IPS-20b (cell line): ENCODE data around the gene PDE7B.

Source experiments
- H3K27ac ChIP-seq: one replicate; pipeline ENCODE4 v1.5.1; 2013; ENCODE audit warnings: low read length
- H3K27me3 ChIP-seq: 2 replicates; pipeline ENCODE4 v1.6.1; 2013; ENCODE audit warnings: mild to moderate bottlenecking, low read length, inconsistent platforms; ENCODE audit not compliant: insufficient read depth
- H3K36me3 ChIP-seq: 2 replicates; pipeline ENCODE4 v1.6.1; 2013; ENCODE audit warnings: low read depth, mild to moderate bottlenecking, inconsistent platforms, low read length, moderate library complexity; ENCODE audit not compliant: insufficient read depth
- H3K4me1 ChIP-seq: 2 replicates; pipeline ENCODE4 v1.6.1; 2013; ENCODE audit warnings: mild to moderate bottlenecking, control low read depth, inconsistent platforms, low read length, moderate library complexity; ENCODE audit not compliant: insufficient read depth
- H3K4me3 ChIP-seq: 2 replicates; pipeline ENCODE4 v1.5.1; 2013; ENCODE audit warnings: mild to moderate bottlenecking, low read length, inconsistent platforms
- H3K9ac ChIP-seq: 2 replicates; pipeline ENCODE4 v1.6.1; 2013; ENCODE audit warnings: low read depth, mild to moderate bottlenecking, inconsistent platforms, low read length, moderate library complexity
- H3K9me3 ChIP-seq: 2 replicates; pipeline ENCODE4 v1.6.1; 2013; ENCODE audit warnings: mild to moderate bottlenecking, low read depth, low read length, inconsistent platforms; ENCODE audit not compliant: insufficient read depth

PDE7B gene

DNA sequence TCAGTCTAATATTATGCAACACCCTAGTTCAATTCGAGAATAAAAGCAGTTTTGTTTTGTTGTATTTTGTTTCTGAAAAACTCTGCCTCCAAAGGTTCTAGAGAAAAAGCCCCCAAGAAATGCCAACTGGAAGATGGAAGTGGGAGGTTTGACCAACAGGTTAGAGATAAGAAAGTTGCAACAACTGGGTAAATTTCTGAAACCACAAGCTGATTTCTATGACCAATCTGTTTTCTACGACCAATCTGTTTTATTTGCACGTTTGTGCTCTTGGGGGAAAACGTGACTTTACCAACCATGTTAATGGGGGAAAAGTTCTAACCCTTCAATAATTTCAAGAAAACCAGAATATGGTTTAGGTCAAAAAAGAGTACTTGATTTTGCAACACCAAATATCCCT, 173.2 kb downstream of the PDE7B start:
- Histone ChIP-seq H3K4me1 (no peaks in the 10 kb centered on the region), H3K9me3 (no peaks in the 10 kb centered on the region), H3K27ac (no peak overlapping the region), H3K36me3 (no peaks in the 10 kb centered on the region), H3K4me3 (no peak overlapping the region), H3K9ac (no peak overlapping the region), H3K27me3 (no peaks in the 10 kb centered on the region)

DNA sequence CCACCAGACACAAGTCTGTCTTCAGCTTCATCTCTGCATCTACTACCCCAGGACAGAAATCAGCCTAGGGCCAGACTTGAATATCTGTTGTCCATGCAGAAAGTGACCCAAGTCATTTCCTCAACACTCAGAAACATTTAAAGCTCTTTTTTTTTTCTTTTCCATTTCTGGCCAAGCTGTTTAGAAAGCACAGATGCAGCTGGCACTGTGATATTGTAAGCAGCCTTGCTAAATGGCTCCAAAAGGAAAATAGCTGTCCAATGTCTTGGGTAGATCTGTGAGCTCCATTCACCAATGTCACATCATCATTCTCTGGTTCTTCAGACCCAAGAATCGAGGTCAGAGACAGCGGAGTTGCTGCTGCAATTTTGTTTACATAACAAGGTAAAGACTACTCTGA, 174.2 kb downstream of the PDE7B start:
- Histone ChIP-seq H3K27ac (no peak overlapping the region), H3K4me3 (no peak overlapping the region), H3K4me1 (no peaks in the 10 kb centered on the region), H3K9me3 (no peaks in the 10 kb centered on the region), H3K9ac (no peak overlapping the region), H3K27me3 (no peaks in the 10 kb centered on the region), H3K36me3 (no peaks in the 10 kb centered on the region)

DNA sequence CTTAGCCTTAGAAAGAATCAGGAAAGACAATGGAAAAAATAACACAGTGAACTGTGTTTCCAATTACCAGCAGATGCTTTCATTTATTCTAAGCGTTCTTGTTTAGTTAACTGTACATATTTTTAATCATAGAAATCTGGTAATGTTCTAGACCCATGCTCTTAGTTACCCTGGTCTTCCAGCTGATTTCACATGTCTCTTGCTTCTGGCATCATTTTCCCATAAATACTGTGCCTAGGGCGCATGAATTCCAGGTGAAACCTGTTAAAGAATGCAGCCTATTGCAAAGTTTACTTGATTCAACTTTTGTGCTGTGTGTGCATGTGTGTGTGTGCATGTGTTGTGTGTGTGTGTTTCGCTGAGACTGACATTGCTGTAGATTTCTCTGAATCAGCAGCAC, 178.6 kb downstream of the PDE7B start:
- Histone ChIP-seq H3K4me3 (no peak overlapping the region), H3K27ac (no peak overlapping the region), H3K9me3 (no peaks in the 10 kb centered on the region), H3K4me1 (no peaks in the 10 kb centered on the region), H3K36me3 (no peaks in the 10 kb centered on the region), H3K9ac (no peak overlapping the region), H3K27me3 (no peaks in the 10 kb centered on the region)

DNA sequence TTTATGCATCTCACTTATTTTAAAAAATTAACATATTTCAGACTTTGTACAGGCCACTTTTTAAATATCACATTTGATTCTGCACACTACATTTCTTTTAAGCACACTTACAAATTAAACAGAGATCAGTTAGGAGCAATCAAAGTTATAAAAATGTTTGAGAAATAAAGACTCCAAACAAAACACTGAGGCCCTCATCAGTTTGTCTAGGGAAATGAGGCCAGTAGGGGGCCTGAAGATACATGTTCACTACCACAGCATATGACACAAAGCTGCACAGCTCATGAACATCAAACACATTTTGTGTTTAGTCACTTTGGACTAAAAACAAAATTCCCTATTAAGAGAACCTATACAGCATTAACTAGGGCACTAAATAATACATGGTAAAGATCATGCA, 180.5 kb downstream of the PDE7B start:
- H3K9me3 ChIP-seq, result no peaks in the 10 kb centered on the region
- H3K36me3 ChIP-seq, result no peaks in the 10 kb centered on the region
- no peaks in the 10 kb centered on the region for H3K27me3 ChIP-seq
- H3K4me1 ChIP-seq, result peaks cover 5% of the 10 kb centered on the region; the same call in 1 of the 2 replicates
- no peak overlapping the region for H3K4me3 ChIP-seq
- H3K27ac ChIP-seq, result no peak overlapping the region
- H3K9ac ChIP-seq, result no peak overlapping the region

DNA sequence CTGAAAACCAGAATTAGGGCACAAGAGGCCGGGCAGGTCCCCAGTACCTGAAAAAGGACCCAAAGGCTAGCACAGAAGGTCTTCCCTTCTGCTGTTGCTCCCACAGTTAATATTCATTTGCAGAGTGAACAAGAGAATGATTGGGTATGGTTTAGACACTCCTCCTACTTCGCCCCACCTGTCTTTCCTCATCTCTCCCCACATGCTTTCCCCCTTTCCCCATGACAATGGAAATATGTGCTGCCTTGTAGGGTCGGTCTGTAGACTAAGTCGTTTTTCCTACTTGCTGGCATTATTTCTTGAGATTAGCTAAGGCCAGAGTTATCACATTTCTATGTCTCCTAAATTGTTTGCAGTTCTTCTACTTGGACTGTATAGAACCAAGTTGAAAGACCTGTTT, 181.9 kb downstream of the PDE7B start:
- no peak overlapping the region for H3K4me3 ChIP-seq
- no peaks in the 10 kb centered on the region for H3K9me3 ChIP-seq
- no peaks in the 10 kb centered on the region for H3K36me3 ChIP-seq
- no peak overlapping the region for H3K9ac ChIP-seq
- no peak overlapping the region for H3K27ac ChIP-seq
- H3K4me1 ChIP-seq, result peaks cover 6% of the 10 kb centered on the region; the same call in 1 of the 2 replicates
- H3K27me3 ChIP-seq, result no peaks in the 10 kb centered on the region

DNA sequence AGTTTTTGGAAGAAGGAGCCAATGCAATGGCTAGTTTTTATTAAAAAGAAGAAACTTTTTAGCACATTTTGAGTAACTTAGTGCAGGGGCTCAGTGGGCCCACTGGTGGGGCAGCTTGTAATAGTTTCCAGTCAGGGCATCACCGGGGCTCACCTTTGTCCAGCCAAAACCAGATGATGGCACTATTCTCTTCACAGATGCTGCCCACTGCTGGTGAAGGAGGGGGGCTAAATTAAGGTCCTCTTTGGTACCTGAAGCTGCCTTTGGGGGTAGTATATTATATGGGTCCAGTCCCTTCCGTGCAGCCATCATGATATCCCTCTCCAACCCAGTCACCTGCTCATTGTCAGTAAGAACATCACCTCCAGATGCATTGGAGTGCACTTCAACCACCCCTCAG, 182.9 kb downstream of the PDE7B start:
- H3K4me3 ChIP-seq, result no peak overlapping the region
- H3K9me3 ChIP-seq, result no peaks in the 10 kb centered on the region
- no peaks in the 10 kb centered on the region for H3K36me3 ChIP-seq
- H3K27me3 ChIP-seq, result no peaks in the 10 kb centered on the region
- no peak overlapping the region for H3K27ac ChIP-seq
- H3K4me1 ChIP-seq, result peaks cover 6% of the 10 kb centered on the region; the same call in 1 of the 2 replicates
- H3K9ac ChIP-seq, result no peak overlapping the region

DNA sequence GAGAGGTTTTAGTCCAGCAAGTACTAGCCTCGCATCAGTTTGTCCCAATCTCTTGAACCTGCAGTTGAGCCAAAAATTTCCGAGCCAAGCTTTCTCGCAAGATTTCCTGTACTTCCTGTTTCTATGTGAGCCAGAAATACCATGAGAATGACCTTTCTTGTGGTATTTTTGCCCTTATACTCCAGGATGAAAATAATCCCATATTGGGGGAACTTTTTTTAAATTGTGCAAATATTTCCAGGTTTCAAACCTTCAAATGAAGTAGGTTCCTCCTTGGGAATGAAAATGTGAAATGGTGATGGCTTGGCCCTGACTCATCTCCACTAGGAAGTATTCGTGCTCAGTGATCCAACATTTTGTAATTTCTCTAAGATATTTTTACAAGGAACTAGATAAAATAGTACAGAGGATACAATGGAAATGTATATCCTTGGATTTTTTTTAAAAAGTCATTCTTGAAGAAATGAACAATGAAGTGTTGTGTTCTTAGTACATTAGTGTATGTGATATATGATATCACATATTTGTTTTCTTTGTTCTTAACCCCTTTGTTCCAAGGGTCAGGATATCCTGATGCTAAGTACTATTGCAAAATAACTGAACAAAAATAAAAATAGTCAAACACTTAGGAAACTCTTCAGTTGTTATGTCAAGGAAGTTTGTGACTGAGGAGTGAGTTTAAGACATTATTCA, 184.0 kb downstream of the PDE7B start:
- Histone ChIP-seq H3K9ac (no peak overlapping the region), H3K9me3 (no peaks in the 10 kb centered on the region), H3K36me3 (no peaks in the 10 kb centered on the region), H3K27me3 (no peaks in the 10 kb centered on the region), H3K27ac (no peak overlapping the region), H3K4me1 (peaks cover 6% of the 10 kb centered on the region; the same call in 1 of the 2 replicates), H3K4me3 (no peak overlapping the region)

DNA sequence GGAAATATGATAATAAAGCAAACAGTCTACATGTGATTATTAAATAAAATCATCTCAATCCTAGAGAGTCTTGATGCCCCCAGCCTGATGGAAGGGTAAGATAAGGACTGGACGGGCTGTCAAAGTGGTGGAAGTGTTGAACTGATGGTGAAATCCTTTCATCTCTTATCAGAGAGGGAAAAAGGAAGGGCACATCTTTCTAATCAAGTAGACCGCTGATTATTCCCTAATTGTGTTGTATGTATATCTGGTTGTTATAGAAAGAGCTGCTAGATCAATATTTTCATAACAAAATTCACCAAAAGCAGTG, 184.5 kb downstream of the PDE7B start:
- Histone ChIP-seq H3K27me3 (no peaks in the 10 kb centered on the region), H3K4me3 (no peak overlapping the region), H3K9ac (no peak overlapping the region), H3K36me3 (no peaks in the 10 kb centered on the region), H3K27ac (no peak overlapping the region), H3K4me1 (peaks cover 6% of the 10 kb centered on the region; the same call in 1 of the 2 replicates), H3K9me3 (no peaks in the 10 kb centered on the region)

DNA sequence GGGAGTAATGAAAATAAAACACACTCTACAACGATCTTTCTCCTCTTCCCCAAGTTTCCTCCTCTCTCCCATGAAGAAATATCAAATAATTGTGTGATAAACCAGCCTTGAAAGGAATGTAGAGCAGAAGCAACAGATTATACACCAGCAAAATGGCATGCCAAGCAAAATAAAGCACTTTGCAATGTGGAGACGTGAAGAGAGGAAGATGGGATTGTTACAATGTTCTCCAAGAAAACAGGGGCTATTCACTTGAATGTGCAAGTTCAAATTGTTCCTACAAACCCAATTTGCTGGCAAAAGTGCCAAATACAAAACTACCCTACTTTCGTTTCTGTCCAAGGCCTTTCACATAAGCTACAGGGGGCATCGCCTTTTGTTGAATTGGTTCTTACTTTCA, 185.1 kb downstream of the PDE7B start:
- peaks cover 6% of the 10 kb centered on the region; the same call in 1 of the 2 replicates for H3K4me1 ChIP-seq
- no peaks in the 10 kb centered on the region for H3K9me3 ChIP-seq
- no peak overlapping the region for H3K4me3 ChIP-seq
- H3K27me3 ChIP-seq, result no peaks in the 10 kb centered on the region
- no peaks in the 10 kb centered on the region for H3K36me3 ChIP-seq
- H3K27ac ChIP-seq, result no peak overlapping the region
- H3K9ac ChIP-seq, result no peak overlapping the region

DNA sequence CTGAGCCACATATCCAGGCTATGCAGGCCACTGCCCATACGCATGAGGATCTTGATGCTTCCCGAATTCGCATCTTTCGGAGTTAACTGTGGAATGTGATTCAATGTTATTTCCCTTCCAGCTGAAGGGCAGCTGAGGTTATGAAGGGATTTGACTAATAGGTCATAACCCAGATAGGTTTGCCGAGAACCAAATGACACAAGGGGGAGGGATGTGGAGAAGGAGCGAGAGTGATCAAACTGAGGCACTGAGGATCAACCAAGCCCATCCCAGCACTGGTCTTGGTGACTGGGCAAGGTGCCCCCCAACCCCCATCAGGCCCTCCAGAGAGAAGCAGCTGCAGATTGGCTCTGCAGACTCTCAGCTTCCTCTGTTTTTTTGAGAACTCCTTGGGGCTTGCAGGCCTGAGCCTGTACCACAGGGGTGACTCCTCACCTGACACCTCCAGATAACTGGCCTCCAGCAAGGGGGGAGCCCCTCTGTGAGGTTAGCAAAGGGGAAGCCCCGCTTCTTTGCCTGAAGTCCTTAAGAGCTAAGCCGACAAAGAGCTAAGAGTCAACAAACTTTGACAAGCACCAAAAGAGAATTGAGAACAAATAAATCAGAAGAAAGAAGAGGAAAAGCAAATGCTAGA, 185.9 kb downstream of the PDE7B start:
- H3K4me3 ChIP-seq, result no peak overlapping the region
- H3K9ac ChIP-seq, result no peak overlapping the region
- H3K27ac ChIP-seq, result no peak overlapping the region
- peaks cover 6% of the 10 kb centered on the region; the same call in 1 of the 2 replicates for H3K4me1 ChIP-seq
- no peaks in the 10 kb centered on the region for H3K27me3 ChIP-seq
- no peaks in the 10 kb centered on the region for H3K9me3 ChIP-seq
- H3K36me3 ChIP-seq, result no peaks in the 10 kb centered on the region

DNA sequence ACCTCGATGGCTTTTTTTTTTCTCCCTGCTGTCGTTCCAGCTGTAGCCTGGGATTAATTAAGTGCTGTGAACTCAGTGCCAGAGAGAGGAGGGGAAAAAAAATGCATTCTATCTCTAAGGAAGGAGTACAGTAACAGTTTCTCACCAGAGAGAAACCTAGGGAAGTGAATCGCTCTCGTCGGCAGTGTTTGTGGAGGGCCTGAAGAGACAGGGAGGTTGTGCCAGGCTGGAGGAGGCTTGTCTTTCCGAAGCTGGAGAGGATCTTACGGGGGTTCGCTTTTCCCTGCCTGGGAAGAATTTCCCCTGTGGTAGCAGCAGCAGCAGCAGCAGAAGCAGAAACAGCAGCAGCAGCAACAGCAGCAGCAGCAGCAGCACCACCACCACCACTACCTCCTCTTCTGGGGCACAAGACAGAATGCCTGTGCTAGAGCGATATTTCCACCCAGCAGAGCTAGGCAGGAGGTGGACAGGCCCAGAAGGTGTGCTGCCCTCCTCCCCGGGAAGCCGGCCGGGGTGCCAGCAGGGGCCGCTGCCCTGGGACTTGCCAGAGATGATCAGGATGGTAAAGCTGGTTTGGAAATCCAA, 186.5 kb downstream of the PDE7B start:
- H3K27ac ChIP-seq, result no peak overlapping the region
- H3K9ac ChIP-seq, result no peak overlapping the region

DNA sequence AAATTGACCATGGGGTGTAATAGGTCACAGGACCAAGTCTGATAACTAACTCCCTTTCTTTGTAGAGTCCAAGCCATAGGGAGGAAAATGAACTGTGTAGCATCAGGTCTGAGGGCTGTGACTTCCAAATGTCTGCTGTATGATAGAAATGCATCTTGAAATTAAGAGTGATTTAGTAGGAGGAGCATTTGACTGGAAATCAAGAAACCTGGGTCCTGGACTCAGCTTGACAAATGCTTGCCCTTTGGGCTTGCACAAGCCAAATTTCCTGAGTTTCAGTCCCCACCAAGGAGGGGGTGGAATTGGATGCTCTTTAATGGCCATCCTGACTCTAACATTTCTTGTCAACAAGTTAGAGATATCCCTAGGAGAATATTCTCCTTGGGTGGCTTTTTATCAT, 187.0 kb downstream of the PDE7B start:
- Histone ChIP-seq H3K27ac (no peak overlapping the region), H3K9ac (no peak overlapping the region), H3K9me3 (no peaks in the 10 kb centered on the region), H3K27me3 (no peaks in the 10 kb centered on the region), H3K4me1 (peaks cover 6% of the 10 kb centered on the region; the same call in 1 of the 2 replicates), H3K4me3 (no peak overlapping the region), H3K36me3 (no peaks in the 10 kb centered on the region)

More for the DNA sequence above, 186.5 kb downstream of the PDE7B start:
- H3K27me3 ChIP-seq, result no peaks in the 10 kb centered on the region
- H3K4me1 ChIP-seq, result peaks cover 6% of the 10 kb centered on the region; the same call in 1 of the 2 replicates
- no peak overlapping the region for H3K4me3 ChIP-seq
- H3K9me3 ChIP-seq, result no peaks in the 10 kb centered on the region
- H3K36me3 ChIP-seq, result no peaks in the 10 kb centered on the region
